Diencephalon (tissue), 1 donor: ENCODE data around the gene NOP53. TPM values are rescaled to one million over a fixed set of nuclear protein-coding genes. Genes with fewer than 3 reads are reported as not detected.

Experiments
- small RNA-seq: library from RNA; depleted of rRNA; stranded (forward); fragments of <200 nt; gene quantifications from one replicate; pipeline ENCODE3, GENCODE V24; 2014
- total RNA-seq: library from RNA; depleted of rRNA; stranded (reverse); fragments of >200 nt; gene quantifications from one replicate; pipeline ENCODE4 v1.2.3, GENCODE V29; 2014

Gene NOP53
- 53.1 TPM for total RNA-seq

DNA sequence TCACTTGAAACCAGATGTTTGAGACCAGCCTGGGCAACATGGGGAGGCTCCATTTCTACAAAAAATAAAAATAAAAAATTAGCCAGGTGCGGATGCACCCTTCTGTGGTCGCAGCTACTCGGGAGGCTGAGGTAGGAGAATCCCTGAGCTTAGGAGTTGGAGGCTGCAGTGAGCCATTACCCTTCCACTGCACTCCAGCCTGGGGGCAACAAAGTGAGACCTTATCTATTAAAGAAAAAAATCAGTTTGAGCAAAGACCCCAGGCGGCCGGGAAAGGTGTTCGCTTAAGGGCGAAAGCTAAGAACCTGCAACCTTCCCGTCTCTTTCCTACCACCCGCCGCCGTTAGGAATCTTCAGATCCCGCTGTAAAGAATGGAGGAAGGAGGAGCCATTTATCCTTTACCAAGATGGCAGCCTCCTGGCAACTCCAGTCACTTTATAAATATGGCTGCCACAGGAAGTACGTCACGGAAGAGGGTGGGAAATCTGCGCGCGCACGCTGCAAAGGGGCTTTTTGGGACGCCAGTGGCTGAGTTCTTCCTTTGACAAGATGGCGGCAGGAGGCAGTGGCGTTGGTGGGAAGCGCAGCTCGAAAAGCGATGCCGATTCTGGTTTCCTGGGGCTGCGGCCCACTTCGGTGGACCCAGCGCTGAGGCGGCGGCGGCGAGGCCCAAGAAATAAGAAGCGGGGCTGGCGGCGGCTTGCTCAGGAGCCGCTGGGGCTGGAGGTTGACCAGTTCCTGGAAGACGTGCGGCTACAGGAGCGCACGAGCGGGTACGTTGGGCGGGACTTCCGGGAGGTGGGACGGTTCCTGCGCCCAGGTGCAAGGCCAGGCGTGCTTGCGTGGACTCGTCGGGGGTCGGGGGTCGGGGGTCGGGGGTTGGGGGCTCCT is at the start of gene NOP53:
NOP53 (plus strand) TSS at position 537 of the 892 bp plus-strand sequence; CDS start at position 551, 14 bp downstream.

DNA sequence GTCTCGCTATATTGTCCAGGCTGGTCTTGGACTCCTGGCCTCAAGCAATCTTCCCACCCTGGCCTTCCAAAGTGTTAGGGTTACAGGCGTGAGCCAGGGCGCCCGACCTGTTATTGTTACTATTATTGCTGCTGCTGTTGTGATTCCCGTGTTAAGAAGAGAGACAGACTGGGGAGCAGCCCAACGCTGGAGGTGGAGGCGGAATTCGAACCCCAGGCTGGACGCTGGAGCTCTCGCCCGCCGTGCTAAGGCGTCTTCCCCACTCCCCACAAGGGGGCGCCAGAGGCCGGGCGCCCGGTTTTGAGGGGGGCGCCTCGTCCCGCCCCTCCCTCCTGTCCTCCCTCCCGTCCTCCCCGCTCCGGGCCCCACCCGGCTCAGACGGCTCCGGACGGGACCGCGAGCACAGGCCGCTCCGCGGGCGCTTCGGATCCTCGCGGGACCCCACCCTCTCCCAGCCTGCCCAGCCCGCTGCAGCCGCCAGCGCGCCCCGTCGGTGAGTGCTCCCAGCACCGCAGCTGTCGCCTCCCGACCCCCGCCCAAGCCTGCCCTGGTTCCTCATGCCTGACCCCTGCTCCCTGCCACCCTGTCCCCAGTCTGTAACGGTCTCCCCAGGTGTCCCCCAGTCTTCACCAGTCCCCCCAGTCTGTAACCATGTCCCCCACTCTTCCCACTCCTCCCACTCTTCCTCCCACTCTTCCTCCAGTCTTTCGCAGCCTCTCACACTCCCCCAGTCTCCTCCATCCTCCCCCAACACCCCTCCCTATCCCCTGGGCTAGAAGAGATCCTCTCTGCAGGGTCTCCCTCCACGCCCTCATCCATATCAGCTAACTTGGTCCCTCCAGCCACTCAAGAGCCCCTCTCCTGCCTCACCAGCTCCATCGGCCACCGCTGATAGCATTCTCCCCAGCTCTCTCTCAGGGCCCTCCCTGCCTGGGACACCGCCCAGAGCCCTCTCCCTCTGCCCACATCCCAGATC is 32.0 kb upstream of the NOP53 start, which contains the start of gene EHD2:
EHD2 (plus strand) TSS at position 377 of the 976 bp plus-strand sequence. CDS start 3,191 bp downstream, outside the sequence.

DNA sequence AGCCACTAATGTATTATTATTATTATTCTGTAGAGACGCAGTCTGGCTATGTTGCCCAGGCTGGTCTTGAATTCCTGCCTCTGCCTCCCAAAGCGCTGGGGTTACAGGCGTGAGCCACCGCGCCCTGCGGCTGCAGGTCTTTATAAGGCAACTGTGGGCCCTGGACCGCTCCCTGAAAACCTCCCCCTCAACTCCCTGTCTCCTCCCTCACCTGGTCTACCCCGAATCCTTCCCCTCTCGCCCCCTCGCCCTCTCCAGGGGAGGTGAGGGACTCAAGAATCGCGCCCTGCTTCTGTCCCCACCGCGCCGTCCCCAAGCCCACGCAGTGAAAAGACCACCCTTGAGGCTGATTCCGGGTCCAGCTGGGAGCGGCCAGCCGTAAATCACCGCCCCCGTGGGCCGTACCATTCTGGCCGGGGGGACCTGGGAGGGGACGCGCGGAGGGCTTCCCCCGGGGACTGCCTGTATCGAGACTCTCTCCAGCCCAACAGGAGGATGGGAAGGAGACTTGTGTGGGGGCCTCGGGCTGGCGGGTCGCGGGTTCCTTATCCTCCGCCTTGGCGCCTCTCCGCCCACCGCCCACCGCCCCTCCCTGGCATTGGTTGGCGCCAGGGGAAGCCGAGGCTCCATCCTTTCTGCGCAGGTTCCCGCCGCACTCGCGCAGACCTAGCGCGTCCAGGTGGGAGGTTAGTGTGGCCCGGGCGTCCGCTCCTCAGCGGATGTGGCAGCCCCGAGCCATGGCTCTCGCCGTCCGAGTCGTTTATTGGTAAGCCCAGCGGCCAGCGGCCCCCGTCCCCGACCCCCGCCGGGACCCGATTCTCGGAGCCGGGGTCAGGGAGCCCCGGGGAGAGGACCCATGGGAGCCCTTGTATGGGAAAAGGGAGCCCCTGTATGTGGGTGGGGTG is 33.0 kb downstream of the NOP53 start, which contains the start of gene SELENOW:
SELENOW (plus strand) TSS at position 655 of the 905 bp plus-strand sequence; CDS start at position 738, 83 bp downstream.

DNA sequence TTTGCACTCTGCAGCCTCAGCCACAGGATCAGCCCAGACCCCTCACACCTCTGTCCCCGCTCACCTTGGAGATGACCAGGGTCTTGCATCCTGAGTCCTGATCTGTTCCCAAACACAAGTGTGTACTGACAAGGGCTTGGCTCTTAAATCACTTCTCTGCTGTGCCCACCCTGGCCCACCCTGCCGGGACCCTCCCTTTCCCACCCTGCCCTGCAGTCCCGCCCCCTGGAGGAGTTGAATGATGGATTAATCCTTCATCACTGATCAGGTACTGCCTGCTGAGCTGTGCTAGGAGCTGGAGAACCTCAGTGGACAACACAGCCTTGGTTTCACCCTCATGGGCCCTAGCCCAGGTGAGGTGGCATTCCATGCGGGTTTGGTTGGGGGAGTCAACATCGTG is 59.1 kb downstream of the NOP53 start, which contains the start of gene TPRX1:
TPRX1 (minus strand) TSS at position 101 of the 400 bp plus-strand sequence; CDS start at position 89, 12 bp downstream.

Small RNA genes within 50 kb of the gene (small RNA-seq; reads per million reads assigned to genes)
- gene AC008745.1 = not detected
- not detected for gene SNORD23

Other genes with a start within 250 kb of the NOP53 start
- gene NAPA, start 230.5 kb upstream of the NOP53 start, total RNA-seq = 62.7 TPM
- gene ZNF541, start 172.4 kb upstream of the NOP53 start, total RNA-seq = 0.23 TPM
- 6.2 TPM for gene BICRA, start 136.4 kb upstream of the NOP53 start, total RNA-seq
- 1.8 TPM for gene EHD2, start 32.1 kb upstream of the NOP53 start, total RNA-seq
- 370 TPM for gene SELENOW, start 33.2 kb downstream of the NOP53 start, total RNA-seq
- gene TPRX1, start 59.0 kb downstream of the NOP53 start, total RNA-seq = not detected
- not detected for gene CRX, start 76.4 kb downstream of the NOP53 start, total RNA-seq
- not detected for gene TPRX2, start 113.7 kb downstream of the NOP53 start, total RNA-seq
- gene SULT2A1, start 140.8 kb downstream of the NOP53 start, total RNA-seq = not detected
- gene BSPH1, start 246.6 kb downstream of the NOP53 start, total RNA-seq = not detected
- gene ELSPBP1, start 249.1 kb downstream of the NOP53 start, total RNA-seq = not detected